Smooth muscle cell (in vitro differentiated cells): ENCODE results near the gene MEFV. TPM values are rescaled to one million over a fixed set of nuclear protein-coding genes. Genes with fewer than 3 reads are reported as not detected.

ENCODE experiments used
- DNase-seq: peaks from one replicate; lab custom pipeline; 2025; ENCODE audit not compliant: unreplicated experiment; lab: John Stamatoyannopoulos, UW
- H2AFZ ChIP-seq: fragments of 200-600 bp; sonication (generic); 2 replicates; pipeline ENCODE4 v1.6.0; 2016; ENCODE audit warnings: antibody characterized with exemption, low read depth, mild to moderate bottlenecking
- H3F3A ChIP-seq: fragments of 200-600 bp; sonication (generic); 2 replicates; pipeline ENCODE4 v1.6.0; 2017; ENCODE audit warnings: antibody characterized with exemption, low read depth
- H3K27ac ChIP-seq: fragments of 200-600 bp; sonication (generic); 2 replicates; pipeline ENCODE4 v1.5.1; 2016; ENCODE audit warnings: low read depth, mild to moderate bottlenecking
- H3K27me3 ChIP-seq: fragments of 200-600 bp; sonication (generic); 2 replicates; pipeline ENCODE4 v1.6.1; 2016; ENCODE audit warnings: low read depth, mild to moderate bottlenecking
- H3K36me3 ChIP-seq: fragments of 200-600 bp; sonication (generic); 2 replicates; pipeline ENCODE4 v1.5.1; 2016; ENCODE audit warnings: low read depth
- H3K4me1 ChIP-seq: fragments of 200-600 bp; sonication (generic); 2 replicates; pipeline ENCODE4 v1.5.1; 2016; ENCODE audit warnings: low read depth
- H3K4me2 ChIP-seq: fragments of 200-600 bp; sonication (generic); 2 replicates; pipeline ENCODE4 v1.6.0; 2016; ENCODE audit warnings: mild to moderate bottlenecking
- H3K4me3 ChIP-seq: fragments of 200-600 bp; sonication (generic); 2 replicates; pipeline ENCODE4 v1.5.1; 2016; ENCODE audit warnings: mild to moderate bottlenecking
- H3K79me2 ChIP-seq: fragments of 200-600 bp; sonication (generic); 2 replicates; pipeline ENCODE4 v1.6.0; 2016; ENCODE audit warnings: low read depth, mild to moderate bottlenecking
- H3K9ac ChIP-seq: fragments of 200-600 bp; sonication (generic); 2 replicates; pipeline ENCODE4 v1.6.0; 2016; ENCODE audit warnings: low read depth
- H3K9me3 ChIP-seq: fragments of 200-600 bp; sonication (generic); replicated peaks from 2 replicates; pipeline ENCODE4 v1.5.1; 2016; ENCODE audit warnings: low read depth
- H4K20me1 ChIP-seq: fragments of 200-600 bp; sonication (generic); 2 replicates; pipeline ENCODE4 v1.6.0; 2016; ENCODE audit warnings: low read depth
- CTCF ChIP-seq: fragments of 200-600 bp; sonication (generic); IDR thresholded peaks from 2 replicates; pipeline ENCODE4 v1.5.1; 2017; ENCODE audit warnings: borderline replicate concordance, mild to moderate bottlenecking, antibody characterized with exemption; ENCODE audit not compliant: insufficient read depth, poor library complexity, severe bottlenecking
- WGBS: methylation state at CpG from one replicate; pipeline ENCODE4 v1.1.7; 2016; ENCODE audit warnings: low lambda C conversion rate; 5-methylcytosine and 5-hydroxymethylcytosine counted together
- polyA plus RNA-seq: library from polyadenylated mRNA; unstranded; fragments of >200 nt; fragmentation: Nextera tagmentation; extraction: Ambion mirVana; gene quantifications from 2 replicates; pipeline ENCODE4 v1.2.1, GENCODE V29; 2016
- total RNA-seq: library from RNA; depleted of rRNA; stranded (reverse); fragments of >200 nt; gene quantifications from 2 replicates; pipeline ENCODE4 v1.2.3, GENCODE V29; 2014

The MEFV gene
- total and polyA plus RNA-seq, 2 experiments from 2014 or later: not detected

- TF ChIP-seq CTCF: no peak
- H3K9ac ChIP-seq: peak within 1 kb of the TSS; percentile 75
- WGBS: 2% methylated on average over 49 of the region's 59 CpGs
Measured at GRCh38 chr16:3234857-3235561, 21.4 kb downstream of the MEFV start, which contains the start of gene ZNF200. TSS of gene ZNF200 (minus strand) at chr16:3235158. CDS start at chr16:3233755, 1,403 bp downstream.

GRCh38 chr16:3234543-3234856 lies 21.9 kb downstream of the MEFV start:
- Histone ChIP-seq H4K20me1 (no peaks in the 10 kb centered on the region), H3K9me3 (peaks cover 18% of the 10 kb centered on the region), H3K27me3 (no peaks in the 10 kb centered on the region), H3K9ac (peak overlapping the region; percentile 75), H3K27ac (peak overlapping the region; percentile 83), H3K4me2 (peak overlapping the region; percentile 91), H3F3A (no peaks in the 10 kb centered on the region), H3K4me3 (peak overlapping the region; percentile 73), H3K36me3 (peaks cover 33% of the 10 kb centered on the region), H3K4me1 (peaks cover 4% of the 10 kb centered on the region), H2AFZ (peak overlapping the region; percentile 75), H3K79me2 (peaks cover 13% of the 10 kb centered on the region)
- no peak for DNase-seq
- WGBS: 3% methylated on average over 17 of the region's 18 CpGs
- TF ChIP-seq CTCF: no peak

More at GRCh38 chr16:3234857-3235561, 21.4 kb downstream of the MEFV start, which contains the start of gene ZNF200:
- no peaks in the 10 kb centered on the region for H4K20me1 ChIP-seq
- peak; percentile 74 for DNase-seq
- peaks cover 4% of the 10 kb centered on the region for H3K4me1 ChIP-seq
- H3F3A ChIP-seq: no peaks in the 10 kb centered on the region
- peak within 1 kb of the TSS; percentile 75 for H2AFZ ChIP-seq
- peaks cover 13% of the 10 kb centered on the region for H3K79me2 ChIP-seq
- no peaks in the 10 kb centered on the region for H3K27me3 ChIP-seq
- peaks cover 13% of the 10 kb centered on the region for H3K9me3 ChIP-seq
- H3K4me3 ChIP-seq: peak within 1 kb of the TSS; percentile 73
- H3K36me3 ChIP-seq: peaks cover 29% of the 10 kb centered on the region
- H3K4me2 ChIP-seq: peak within 1 kb of the TSS; percentile 91
- peak within 1 kb of the TSS; percentile 83 for H3K27ac ChIP-seq

GRCh38 chr16:3223913-3224515 lies 32.4 kb downstream of the MEFV start:
- H3F3A ChIP-seq: no peaks in the 10 kb centered on the region
- no peaks in the 10 kb centered on the region for H3K27me3 ChIP-seq
- H2AFZ ChIP-seq: no peak overlapping the region
- H4K20me1 ChIP-seq: no peaks in the 10 kb centered on the region
- peak overlapping the region; percentile 15 for H3K4me3 ChIP-seq
- H3K9me3 ChIP-seq: peaks cover 67% of the 10 kb centered on the region
- H3K4me1 ChIP-seq: no peaks in the 10 kb centered on the region
- H3K36me3 ChIP-seq: peaks cover 59% of the 10 kb centered on the region
- DNase-seq: no peak
- no peak overlapping the region for H3K4me2 ChIP-seq
- no peaks in the 10 kb centered on the region for H3K79me2 ChIP-seq
- H3K27ac ChIP-seq: no peak overlapping the region
- no peak for TF ChIP-seq CTCF
- H3K9ac ChIP-seq: no peak overlapping the region
- WGBS: 98% methylated on average over 10 of the region's 10 CpGs
